ENCODE data around the gene COL4A6.

COL4A6 gene

DNA sequence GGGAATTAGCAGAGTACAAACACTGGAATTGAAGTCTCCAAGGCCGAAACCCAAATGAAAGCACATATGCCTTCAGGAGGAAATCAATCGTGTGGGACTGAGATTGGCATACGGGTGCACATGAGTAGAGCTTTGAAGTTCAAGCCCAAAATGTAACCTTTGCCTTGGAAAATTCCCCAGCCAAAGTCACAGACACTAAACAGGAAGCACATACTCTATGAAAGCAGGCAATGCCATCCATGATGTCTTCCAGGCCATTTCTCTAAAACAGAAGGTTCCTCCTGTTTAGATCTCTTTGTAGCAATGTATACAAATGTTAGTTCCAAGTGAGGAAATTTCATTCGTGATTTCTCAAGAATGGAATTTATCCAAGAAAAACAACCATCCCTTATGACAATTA is 162.5 kb downstream of the COL4A6 start:
- in situ Hi-C loops (cut with HindIII; ENCODE audit: low sequenced_read_pairs) = no loop called here

DNA sequence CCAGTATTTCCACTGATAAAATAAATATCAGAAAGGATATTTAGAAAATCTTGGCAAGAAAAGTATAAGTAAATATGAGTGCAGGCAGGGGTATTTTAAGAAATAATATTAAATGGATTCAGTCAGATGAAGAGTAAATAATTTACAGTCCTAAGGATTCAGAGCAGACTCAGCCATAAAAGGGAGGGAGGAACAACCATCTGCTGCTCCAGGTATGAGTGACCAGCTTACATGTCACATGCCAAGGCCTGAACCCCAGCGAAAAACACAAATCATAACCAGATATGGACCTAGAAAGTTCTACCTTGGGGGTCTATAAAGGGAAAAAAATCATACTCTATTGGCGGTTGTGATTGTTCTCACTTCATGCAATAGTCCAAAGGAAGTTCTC is 166.8 kb downstream of the COL4A6 start:
- in situ Hi-C loops (cut with HindIII; ENCODE audit: low sequenced_read_pairs) = no loop called here

DNA sequence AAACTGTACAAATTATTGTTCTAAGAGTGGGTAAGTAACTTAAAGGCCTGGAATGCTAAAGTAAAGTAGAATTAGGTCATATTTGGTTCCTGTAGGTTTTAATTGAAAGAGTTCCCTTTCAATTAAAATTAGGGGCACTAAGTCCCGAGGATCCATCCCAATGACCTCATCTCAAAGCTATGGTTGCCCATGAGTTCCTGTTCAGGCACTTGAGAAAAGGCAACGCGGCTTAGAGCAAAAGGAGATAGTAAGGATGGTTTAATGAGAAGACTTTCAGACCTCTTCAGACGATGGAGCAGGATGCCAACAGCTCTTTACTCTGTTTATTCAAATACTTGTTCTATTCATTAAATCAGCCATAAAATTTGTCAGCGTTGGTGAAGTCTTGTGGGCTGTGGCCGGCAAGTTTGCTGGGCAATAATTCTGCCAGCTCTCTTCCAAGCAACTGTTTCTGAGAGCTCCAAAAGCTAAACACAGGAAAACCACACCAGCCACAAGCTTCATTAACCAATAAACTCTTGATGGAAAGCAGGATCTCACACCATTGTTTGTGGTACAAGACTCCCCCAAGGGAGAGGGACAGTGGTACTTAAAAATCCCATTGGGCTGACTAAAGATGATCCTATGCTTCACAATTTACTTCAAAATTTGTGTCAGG is 167.4 kb downstream of the COL4A6 start:
- in situ Hi-C loops (cut with HindIII; ENCODE audit: low sequenced_read_pairs) = no loop called here

DNA sequence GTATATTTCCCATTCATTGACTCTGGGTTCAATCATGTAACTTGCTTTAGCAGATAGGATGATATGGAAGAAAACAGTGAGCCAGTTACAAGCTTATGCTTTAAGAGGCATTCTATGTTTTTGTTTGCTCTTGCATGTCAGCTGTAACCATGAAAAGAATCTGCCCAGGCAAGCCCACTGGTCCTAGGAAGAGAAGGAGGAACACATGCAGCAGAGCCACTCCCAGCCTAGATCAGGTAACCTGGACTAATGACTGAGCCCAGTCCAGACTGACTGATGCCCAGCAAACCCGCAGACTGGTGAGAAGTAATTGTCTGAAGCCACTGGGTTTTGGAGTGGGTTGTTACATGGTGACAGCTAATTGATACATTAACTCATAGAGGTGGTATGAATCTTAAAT is 167.9 kb downstream of the COL4A6 start:
- in situ Hi-C loops (cut with HindIII; ENCODE audit: low sequenced_read_pairs) = no loop called here

DNA sequence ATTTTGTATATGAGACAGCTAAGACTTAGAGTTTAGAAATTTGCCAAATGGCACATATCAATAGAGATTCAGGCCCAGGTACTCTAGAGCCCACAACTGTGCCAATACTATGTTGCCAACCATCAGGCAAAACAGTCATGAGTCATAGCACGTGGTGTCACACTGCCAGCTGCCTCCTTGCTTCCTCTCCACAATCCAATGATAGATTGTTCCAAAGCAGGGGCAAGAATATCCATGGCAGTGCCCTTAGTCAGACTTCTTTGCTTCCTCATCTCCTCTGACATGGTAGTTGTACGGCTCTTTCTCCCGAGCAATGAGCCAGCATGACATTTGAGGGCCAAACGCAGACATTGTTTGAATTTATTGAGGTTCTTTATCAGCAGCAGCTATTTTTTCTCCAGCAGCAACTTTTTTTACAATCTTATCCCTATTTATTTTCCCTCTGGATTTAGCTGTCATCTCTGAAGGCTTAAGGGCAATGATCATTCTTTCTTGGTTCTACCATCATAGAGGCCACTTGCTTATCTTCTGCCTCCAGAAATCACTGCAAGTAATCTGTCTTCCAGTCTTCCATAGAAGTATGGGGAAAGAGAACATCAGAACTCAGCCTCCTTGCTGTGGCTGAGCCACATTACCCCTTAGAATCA is 169.7 kb downstream of the COL4A6 start:
- in situ Hi-C loops (cut with HindIII; ENCODE audit: low sequenced_read_pairs) = no loop called here

DNA sequence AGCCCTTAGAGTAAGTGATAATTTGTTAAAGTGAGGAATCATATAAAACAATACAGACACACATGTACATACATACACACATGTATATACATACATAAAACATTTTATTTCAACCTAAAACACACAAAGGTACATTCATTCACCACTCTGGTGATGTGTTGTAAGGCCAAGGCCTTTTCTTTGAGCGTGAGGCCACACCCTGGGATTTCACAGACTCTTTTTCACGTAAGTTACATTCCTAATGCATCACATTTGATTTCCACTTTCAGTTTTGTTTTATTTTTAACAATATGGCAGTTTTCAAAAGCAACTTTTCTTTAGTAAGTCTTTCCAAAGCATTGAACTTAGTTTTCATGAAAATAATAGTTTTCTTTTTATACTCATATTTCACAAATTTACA is 170.7 kb downstream of the COL4A6 start:
- in situ Hi-C loops (cut with HindIII; ENCODE audit: low sequenced_read_pairs) = no loop called here

DNA sequence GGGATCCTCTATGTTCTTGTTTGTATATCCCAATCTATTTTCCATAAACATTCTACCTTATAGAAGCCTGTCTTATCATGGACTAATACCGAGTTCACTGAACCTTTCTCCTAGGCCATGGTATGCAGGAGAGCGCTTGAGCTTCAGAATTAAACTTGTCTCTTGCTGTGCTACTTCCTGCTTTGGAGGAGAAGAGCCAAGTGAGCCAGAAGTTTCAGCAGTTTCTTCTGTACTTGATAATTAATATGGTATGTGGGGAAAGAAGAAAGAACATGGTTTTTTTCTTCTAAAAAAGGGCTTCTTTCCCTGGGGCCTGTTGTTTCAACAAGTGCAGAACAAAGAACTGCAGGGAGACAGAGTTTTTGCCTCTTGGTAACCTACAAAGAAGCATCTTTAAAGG is 173.8 kb downstream of the COL4A6 start:
- in situ Hi-C loops (cut with HindIII; ENCODE audit: low sequenced_read_pairs) = no loop called here

DNA sequence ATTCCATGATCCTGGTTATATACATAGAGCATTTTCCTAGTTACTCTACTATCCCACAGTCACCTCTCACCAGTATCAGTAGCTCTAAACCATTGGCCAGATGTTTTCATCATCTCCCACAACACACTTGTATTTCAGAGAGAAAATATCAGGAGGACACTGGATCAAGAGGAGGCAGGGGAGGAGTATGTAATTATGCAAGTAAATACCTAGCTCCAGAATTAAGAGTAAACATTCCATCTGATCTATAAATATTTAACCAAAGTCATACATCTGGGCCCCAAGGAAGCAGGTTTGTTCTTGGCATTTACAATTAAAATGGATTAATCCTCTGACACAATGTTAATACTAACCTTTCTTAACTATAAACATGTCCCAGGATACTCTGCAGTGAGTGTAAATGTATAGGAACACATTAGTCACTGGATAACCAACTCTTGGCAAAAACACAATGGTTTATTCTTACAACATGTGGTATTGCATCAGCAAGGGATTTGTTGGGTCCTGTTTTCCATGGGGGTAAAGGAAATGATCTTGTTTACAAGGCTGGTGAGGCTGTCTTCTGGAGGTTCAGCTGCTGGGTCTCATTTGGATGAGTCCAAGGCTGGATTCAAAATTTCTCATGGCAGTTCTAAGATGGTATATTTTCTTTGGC is 176.5 kb downstream of the COL4A6 start:
- in situ Hi-C loops (cut with HindIII; ENCODE audit: low sequenced_read_pairs) = no loop called here

DNA sequence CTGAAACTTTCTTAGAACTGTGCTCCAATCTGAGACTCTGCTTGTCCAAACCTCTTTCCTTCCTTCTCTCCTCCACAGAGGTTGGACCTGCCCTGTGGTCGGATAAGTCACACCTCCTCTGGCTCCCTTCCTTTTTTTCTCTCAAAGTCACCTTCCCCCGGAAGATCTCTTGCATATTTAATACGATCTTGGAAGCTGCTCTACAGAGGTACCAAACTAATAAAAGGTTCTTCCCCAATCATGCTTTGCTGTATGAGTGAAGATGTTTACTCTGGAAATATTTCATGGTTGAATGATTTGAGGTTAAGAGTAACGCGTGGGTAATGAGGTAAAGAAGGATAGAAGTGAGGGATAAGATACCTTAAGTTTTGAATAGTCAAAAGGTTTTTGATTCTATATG is 180.7 kb downstream of the COL4A6 start:
- in situ Hi-C loops (cut with HindIII; ENCODE audit: low sequenced_read_pairs) = no loop called here

DNA sequence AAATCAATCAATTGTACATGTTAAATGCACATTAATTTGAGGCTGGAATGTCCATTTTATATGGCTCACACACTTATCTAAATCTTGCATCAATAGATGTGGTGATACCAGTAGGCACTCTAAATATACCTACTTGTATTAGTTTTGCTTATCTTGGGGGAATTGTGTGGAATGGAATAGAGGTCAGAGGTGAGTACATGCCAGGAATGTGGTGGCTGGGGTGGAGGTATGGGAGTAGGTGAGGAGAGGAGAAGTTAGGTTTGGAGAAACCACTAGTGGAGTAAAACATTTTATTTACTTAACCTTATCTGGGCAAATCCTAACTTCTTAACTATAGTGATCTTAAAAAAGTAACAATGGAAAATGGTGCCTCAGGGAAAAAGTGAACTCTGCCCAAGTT is 183.6 kb downstream of the COL4A6 start:
- in situ Hi-C loops (cut with HindIII; ENCODE audit: low sequenced_read_pairs) = no loop called here

DNA sequence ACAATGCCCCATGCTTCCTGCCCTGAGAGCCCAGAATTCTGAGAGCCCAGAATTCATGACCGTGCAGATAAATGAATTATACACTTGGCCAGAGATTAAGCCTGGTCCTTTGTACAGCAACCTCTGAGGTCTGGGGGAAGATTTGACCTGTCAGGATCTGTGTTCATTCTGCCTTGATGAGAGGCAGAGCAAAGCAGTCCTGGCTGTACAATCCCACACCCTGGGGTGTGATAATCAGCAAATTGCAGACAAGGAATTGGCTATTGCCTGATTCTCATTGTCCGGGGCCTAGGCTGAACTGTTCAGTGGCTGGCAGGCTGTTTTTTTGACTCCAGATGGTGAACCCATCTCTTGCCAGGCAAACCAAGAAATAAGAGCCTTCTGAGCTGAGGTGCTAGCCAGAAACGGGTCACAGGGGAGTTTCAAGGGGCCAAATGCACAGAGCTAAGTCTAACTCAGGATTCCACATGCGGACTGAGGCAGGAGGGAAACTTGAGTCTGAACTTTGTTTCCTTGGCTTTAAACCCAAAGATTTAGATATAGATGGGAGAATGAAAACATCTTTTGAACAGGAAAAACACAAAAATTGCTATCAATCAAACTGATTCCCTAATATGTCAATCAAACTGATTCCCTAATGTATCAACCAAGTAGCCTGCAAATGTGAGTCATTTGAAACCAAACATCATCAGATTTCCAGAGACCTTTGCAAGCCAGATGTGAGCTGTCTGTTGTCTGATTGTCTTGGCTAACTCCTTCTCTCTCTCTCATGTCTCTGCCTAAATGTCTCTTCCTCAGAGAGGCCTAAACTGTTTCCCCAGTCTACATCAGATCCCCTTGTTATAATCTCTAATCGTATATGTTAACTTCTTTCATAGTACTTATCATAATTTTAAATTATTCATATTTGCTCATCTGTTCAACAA is 187.3 kb downstream of the COL4A6 start:
- in situ Hi-C loops (cut with HindIII; ENCODE audit: low sequenced_read_pairs) = no loop called here

DNA sequence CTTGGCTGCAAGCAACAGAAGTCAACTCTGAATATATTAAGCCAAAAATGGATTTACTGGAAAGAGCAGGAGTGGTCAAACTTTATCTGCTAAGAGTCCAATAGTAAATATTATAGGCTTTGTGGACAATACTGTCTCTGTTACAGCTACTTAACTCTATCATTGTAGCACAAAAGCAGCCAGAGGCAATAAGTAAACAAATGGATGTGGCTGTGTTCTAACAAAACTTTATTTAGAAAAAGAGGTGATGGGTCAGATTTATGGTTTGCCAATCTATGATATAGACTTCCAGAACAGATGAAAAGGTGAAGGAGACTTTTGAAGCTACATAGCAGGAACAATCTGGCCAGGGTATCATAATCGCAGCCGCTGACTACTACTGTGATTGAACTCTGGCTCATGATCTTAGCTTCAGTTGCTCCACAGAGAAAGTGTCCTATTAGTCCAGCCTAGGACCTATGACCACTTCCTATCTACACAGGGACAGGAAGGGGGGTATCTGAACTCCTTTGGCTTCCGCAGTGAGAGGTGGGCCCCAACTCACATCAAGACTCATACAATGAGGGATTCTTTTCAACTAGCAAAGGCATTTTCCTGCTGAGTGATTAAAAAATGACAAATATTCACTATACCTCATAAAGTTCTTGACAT is 191.8 kb downstream of the COL4A6 start:
- in situ Hi-C loops (cut with HindIII; ENCODE audit: low sequenced_read_pairs) = no loop called here

DNA sequence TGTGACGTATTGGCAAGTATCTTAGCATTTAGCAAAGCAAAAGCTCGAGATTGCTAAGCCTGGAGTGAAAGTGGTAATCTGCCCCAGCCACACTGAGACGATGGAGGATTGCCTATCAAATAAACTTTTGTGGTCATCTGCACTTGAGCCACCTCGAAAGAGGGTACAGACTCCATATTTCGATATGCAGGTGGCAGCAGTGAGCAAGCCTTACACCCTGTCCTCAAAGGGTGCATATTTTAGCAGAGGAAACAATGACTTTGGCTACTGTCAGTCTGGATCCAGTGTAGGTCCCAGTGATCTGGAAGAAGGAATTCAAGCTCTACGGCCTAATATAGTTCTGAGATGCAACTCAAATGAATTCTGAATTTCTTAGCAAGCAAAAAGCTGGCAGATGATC is 192.8 kb downstream of the COL4A6 start:
- in situ Hi-C loops (cut with HindIII; ENCODE audit: low sequenced_read_pairs) = no loop called here

DNA sequence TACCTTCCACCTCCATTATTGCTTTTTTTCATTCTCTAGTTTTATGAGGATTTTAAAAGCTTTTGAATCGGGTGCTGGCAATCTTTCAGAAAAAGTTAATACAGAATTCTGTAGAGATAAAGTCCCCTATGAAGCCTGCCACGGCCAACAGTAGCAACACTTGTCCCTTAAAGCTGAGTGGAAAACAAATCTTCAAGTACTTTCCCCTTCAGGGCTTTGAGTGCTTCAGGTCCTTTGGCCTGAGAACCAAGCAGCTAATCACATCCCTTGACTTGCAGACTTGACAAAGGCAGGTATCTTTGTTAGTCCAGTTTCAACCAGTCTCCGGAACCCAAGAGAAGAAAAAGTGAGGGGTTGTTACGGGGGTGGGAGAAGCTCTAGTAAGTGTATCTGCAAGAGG is 202.2 kb downstream of the COL4A6 start:
- in situ Hi-C loops (cut with HindIII; ENCODE audit: low sequenced_read_pairs) = no loop called here

DNA sequence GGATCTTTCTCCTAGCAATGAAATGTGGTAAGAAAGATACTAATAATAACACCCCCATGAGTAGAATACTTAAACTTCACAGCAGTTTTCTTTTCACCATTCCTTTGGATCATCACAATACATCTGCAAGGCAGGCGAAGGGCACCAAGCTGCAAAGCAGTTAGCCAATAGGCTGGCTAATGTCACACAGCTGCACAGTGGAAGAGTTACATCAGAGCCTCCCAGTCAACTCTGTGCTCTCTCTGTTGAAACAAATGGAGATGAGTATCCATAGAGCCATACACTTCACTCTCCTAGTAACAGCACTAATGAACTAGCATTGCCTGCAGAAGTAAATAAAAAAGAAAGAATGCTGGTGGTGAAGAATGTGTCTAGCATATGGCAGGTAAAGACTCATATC is 207.6 kb downstream of the COL4A6 start:
- in situ Hi-C loops (cut with HindIII; ENCODE audit: low sequenced_read_pairs) = no loop called here

DNA sequence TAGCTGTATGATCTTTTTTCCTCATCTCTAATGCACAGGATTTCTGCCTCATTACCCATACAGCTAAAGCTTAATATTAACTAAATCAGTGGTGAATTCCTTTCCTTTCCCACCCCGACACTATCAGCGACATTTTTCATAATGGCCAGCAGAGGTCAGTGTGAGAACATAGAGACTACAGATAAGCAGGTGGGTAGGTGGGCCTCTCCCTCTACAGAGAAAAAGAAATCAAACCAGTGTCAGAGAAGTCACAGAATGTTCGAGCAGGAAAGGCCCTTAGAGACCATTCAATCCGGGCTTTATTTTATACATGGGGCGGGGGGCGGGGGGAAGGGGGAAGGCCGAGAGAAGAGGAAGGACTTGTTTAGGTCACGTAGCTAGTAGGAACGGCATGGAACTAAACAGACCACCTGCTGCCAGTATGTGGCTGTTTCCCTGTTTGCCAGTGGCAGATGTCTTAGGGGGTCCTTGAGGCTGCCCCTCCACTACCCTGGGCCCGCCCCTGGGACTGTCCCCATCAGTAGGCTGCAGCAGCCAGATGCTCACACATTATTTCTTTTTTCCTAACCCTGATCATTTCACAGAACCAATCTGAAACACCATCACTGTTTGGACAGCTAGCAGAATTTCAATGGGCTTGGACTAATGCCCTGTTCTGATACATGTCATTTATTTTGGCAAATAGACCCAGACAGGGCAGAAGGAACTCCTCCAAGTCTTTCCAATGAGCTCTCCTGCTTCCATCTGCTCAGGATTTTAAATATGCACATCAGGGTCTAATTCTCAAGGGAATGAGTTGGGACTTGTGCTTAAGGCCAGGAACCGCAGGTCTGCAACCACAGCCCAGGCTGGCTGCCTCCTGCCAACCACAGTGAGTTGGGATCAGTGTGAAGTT is 213.2 kb downstream of the COL4A6 start:
- in situ Hi-C loops (cut with HindIII; ENCODE audit: low sequenced_read_pairs) = no loop called here

DNA sequence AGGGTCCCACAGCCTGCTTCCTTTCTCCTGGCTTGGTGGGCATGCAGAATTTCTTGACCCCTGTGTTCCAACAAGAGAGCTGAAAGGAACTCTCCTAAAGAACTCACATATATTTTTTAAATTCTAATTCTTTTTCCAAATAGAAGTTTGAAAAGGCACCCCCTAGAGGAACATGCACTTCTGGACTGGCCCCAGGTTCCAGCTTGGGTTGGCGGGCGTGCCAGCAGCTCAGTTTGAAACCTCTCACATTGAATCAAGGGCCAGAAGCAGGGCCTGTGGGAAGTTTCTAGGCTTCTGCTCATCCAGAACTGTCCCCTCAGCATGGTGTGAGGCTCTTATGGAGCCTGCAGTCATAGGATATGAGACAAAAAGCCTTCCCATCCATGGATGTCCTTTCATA is 214.0 kb downstream of the COL4A6 start:
- in situ Hi-C loops (cut with HindIII; ENCODE audit: low sequenced_read_pairs) = no loop called here

DNA sequence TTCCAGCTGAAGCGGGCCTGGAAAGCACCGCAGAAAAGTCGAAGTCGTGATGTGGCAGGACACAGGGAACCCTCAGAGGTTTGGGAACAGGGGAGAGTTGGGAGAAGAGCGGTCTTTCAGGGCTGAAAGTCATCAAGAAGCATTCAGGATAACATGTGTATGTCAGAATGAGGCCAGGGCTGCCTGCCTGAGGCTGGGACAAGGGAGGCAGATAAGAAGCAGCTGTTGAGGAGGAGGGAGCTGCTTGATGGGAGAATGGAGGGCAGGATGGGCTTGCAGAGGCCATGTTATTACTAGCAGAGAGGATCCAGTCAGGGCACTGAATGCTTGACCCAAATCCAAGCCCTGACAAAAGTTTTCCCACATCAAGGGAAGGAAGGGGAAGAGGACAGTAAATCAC is 214.6 kb downstream of the COL4A6 start:
- in situ Hi-C loops (cut with HindIII; ENCODE audit: low sequenced_read_pairs) = no loop called here

DNA sequence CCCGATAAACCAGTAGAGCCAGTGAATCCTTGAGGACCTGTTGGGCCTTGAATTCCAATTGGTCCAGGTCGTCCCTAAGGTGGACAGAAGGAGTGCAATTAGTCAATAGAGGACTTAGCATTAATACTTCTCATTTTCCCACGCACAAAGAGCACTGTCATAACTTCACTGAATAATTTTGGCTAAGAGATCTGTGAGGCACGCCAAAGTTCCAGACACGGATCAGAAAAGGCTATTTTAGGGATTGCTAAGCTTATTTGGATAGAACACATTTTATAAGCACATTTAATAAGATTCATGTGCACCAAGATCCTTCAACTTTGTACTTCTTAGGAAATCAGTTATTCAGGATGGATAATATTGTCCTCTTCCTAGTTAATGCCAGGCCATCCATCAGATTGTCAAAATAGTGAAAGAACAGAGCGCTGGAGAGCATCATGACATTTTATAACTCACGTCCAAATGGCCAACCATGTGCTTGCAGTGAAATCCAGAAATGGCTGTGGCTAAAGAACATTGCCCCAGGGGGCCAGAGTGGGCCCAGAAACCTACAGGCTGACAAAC is 216.8 kb downstream of the COL4A6 start:
- in situ Hi-C loops (cut with HindIII; ENCODE audit: low sequenced_read_pairs) = no loop called here

Data from endothelial cell of hepatic sinusoid (primary cell).